Activated naive CD4-positive, alpha-beta T cell treated with anti-CD3 and anti-CD28 coated beads, Interleukin-2, amount 50 U/mL, for 24 hours (primary cell): Measurements from ENCODE around the gene LRRC74A.
A peak's percentile ranks its signal among the peaks of the same experiment; 100 is the strongest.

Source experiments
- H3K27ac Mint-ChIP-seq: one replicate; pipeline ENCODE4 v1.8.0; 2021; ENCODE audit warnings: mild to moderate bottlenecking, mixed read lengths
- H3K27me3 Mint-ChIP-seq: one replicate; pipeline ENCODE4 v1.8.0; 2021; ENCODE audit warnings: mixed read lengths
- H3K36me3 Mint-ChIP-seq: one replicate; pipeline ENCODE4 v1.8.0; 2021; ENCODE audit warnings: mixed read lengths
- H3K4me1 Mint-ChIP-seq: one replicate; pipeline ENCODE4 v1.8.0; 2021; ENCODE audit warnings: mixed read lengths
- H3K4me3 Mint-ChIP-seq: one replicate; pipeline ENCODE4 v1.8.0; 2021; ENCODE audit warnings: mild to moderate bottlenecking, mixed read lengths
- H3K9me3 Mint-ChIP-seq: one replicate; pipeline ENCODE4 v1.8.0; 2021; ENCODE audit warnings: mixed read lengths

LRRC74A gene

DNA sequence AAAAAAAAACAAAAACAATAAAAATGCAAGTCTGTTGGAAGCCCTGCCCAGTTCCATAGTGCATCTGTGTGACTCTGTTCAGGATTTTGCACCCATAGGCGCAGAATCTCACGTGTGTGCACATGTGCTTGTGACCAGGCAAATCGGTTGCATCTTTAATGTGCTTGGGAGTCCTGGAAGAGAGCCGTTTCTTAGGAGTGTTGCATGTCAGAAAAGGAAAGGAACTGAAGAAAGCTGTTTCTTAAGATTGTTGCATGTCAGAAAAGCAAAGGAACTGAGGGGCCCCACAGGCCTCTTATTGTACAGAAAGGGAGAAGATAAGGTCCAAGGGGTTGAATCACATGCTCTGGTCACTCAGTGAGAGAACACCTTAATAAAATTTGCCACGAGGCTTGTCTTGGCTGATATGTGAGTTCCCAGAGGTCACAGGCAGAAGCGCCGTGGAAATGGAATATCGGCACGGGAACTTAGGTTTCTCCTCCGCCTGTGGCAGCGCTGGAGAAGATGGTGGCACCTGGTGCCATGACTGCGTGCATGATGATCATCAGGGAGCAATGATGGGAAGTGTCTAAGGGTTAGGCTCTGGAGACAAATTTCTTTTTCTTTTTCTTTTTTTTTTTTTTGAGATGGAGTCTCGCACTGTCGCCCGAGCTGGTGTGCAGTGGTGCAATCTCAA is 90.0 kb downstream of the LRRC74A start:
- Mint-ChIP-seq H3K27ac (no peak overlapping the region), H3K27me3 (no peaks in the 10 kb centered on the region), H3K36me3 (no peaks in the 10 kb centered on the region), H3K4me1 (peaks cover 28% of the 10 kb centered on the region), H3K4me3 (no peak overlapping the region), H3K9me3 (no peaks in the 10 kb centered on the region)

- Mint-ChIP-seq H3K9me3 (no peaks in the 10 kb centered on the region), H3K4me3 (no peak overlapping the region), H3K27me3 (no peaks in the 10 kb centered on the region), H3K36me3 (no peaks in the 10 kb centered on the region), H3K27ac (no peak overlapping the region), H3K4me1 (peaks cover 34% of the 10 kb centered on the region)
Measured at GRCh38 chr14:76917158-76917596, 91.0 kb downstream of the LRRC74A start.

DNA sequence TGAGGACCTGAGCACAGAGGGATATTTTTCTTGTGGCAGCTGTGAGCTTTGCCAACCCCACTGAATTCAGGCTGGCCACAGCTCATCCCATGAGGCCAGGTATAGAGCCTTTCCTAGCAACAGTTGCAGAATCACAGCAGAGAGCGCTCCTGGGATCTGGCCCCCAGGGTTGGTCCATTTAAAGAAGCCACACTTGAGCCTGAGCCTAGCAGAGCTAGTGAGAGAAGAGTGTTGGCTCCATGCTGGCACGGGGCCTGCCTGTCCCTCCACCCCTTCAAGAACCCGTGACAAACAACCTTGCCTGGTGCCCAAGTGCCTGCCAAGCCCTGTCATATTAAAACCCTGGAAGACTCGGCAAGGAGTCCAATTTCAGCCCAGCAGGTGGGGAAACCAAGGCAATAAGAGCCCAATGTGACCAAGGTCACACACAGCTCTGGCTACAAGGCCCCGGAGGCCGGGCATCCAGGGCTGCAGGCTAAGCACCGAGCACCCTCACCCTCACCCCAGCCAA is 91.6 kb downstream of the LRRC74A start:
- Mint-ChIP-seq H3K27me3 (no peaks in the 10 kb centered on the region), H3K9me3 (no peaks in the 10 kb centered on the region), H3K36me3 (no peaks in the 10 kb centered on the region), H3K4me3 (no peak overlapping the region), H3K27ac (no peak overlapping the region), H3K4me1 (peaks cover 39% of the 10 kb centered on the region)

DNA sequence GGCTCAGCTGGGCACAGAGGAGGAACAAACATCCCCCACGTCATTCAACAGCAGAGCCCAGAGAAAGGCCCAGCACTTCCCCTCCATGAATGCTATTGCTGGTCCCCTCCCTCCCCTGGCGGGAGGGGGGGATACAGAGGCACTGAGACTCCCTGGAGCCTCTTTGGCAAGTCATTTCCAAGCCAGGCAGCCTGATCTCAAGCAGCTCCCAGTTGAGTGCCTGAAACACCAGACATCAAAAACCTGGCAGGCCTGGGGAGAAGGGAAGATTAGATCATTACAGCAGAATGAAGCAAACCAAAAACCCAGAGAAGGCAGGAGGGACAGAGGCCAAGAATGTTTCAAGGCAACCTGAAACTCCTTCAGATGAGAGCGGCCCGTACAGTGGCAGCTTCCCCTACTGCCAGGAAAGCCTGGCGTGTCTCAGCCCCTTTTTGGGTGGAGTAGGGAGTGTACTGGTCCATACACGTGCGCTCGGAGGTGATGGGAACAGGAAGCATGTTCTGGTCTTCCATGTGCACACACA is 92.1 kb downstream of the LRRC74A start:
- H3K4me1 Mint-ChIP-seq, result peaks cover 42% of the 10 kb centered on the region
- H3K27me3 Mint-ChIP-seq, result no peaks in the 10 kb centered on the region
- no peak overlapping the region for H3K4me3 Mint-ChIP-seq
- H3K9me3 Mint-ChIP-seq, result no peaks in the 10 kb centered on the region
- H3K27ac Mint-ChIP-seq, result peak overlapping the region; percentile 65
- no peaks in the 10 kb centered on the region for H3K36me3 Mint-ChIP-seq

DNA sequence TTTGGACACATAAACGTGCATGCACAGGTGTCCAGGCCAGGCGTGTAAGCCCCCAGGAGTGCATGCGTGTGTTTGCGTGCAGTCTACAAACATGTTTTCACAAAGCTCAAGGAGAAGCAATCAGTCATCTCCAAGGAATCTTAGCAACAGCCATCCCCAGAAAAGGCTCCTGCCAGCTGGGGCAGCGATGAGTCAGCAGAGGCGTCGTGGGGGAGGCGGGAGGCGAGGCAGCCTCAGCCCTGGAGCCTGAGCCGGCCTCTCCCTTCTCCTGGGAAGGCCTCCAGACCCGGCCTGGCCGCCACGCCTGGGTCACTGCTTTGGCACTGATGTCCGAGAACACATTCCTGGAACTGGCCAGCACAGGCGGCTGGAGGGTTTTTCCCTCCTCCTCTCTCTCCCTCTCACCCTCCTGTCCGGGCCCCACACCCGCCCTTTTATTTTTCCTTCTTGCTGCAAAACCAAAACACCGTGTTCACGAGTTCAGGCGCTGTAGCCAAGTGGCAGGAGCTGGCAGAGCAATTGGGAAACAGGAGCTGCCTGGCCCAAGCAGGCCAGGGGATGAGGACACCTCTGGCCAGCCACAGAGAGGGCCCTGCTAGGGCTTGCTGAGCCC is 92.7 kb downstream of the LRRC74A start:
- H3K4me3 Mint-ChIP-seq, result no peak overlapping the region
- no peaks in the 10 kb centered on the region for H3K9me3 Mint-ChIP-seq
- peaks cover 42% of the 10 kb centered on the region for H3K4me1 Mint-ChIP-seq
- H3K27ac Mint-ChIP-seq, result no peak overlapping the region
- no peaks in the 10 kb centered on the region for H3K36me3 Mint-ChIP-seq
- no peaks in the 10 kb centered on the region for H3K27me3 Mint-ChIP-seq
